K562 (cell line): Measurements from ENCODE around the gene NCKIPSD. TPM values are rescaled to one million over a fixed set of nuclear protein-coding genes. Genes with fewer than 3 reads are reported as not detected.

Experiments
- ATAC-seq: fragments of 200-7000 bp; cut with Tn5 transposase; 3 replicates; pipeline ENCODE4 v1.9.1; 2020; ENCODE audit warnings: moderate library complexity
- BruUV-seq: library from RNA; stranded (reverse); fragments of 400-500 nt; replicated peaks from 2 replicates; lab custom pipeline; 2021; lab: Mats Ljungman, UMichigan
- CTCF ChIA-PET: fragments of 300-600 bp; formaldehyde crosslinking; extraction: SDS; loops from one replicate; lab custom pipeline; 2021; ENCODE audit warnings: low intra/inter-chr PET ratio; lab: Yijun Ruan, JAX
- POLR2A ChIA-PET: fragments of 300-600, 350-650 bp; sonication (Branson Sonifier 250); formaldehyde crosslinking; extraction: SDS; loops from one replicate; lab custom pipeline; 2021; ENCODE audit warnings: antibody characterized with exemption, inconsistent platforms; lab: Yijun Ruan, JAX
- DNase-seq, 4 experiments: peaks; one replicate each; pipeline versions ENCODE4 v3.0.0 to v3.0.0-alpha.2; 2011 to 2018; ENCODE audit warnings: low spot score in 3 of 4, mixed read lengths in 3 of 4; ENCODE audit errors: extremely low read depth in 1 of 4
- FAIRE-seq: peaks from 2 replicates; lab custom pipeline; 2011; peaks lifted over from hg19 to GRCh38; lab: Jason Lieb, UNC
- H2AFZ ChIP-seq: 2 replicates; pipeline ENCODE4 v1.6.0; 2011; ENCODE audit warnings: low read depth, low read length, control low read depth, inconsistent platforms
- H3K27ac ChIP-seq: fragments of 200-600 bp; 3 replicates; pipeline ENCODE4 v1.8.0; 2011; ENCODE audit warnings: low read depth, mild to moderate bottlenecking, control low read depth, inconsistent platforms, low read length, moderate library complexity, mixed read lengths; ENCODE audit errors: extremely low read depth
- H3K27me3 ChIP-seq, 2 experiments: fragments of 300-600 bp in 1 of 2; 2 replicates in 1 of 2; 3 replicates in 1 of 2; pipeline versions ENCODE4 v1.6.0 to v1.8.0; 2011; ENCODE audit warnings: inconsistent platforms in 2 of 2, low read length in 2 of 2, mild to moderate bottlenecking in 1 of 2, mixed read lengths in 1 of 2, moderate library complexity in 1 of 2; ENCODE audit not compliant: control insufficient read depth in 2 of 2, insufficient read depth in 2 of 2
- H3K36me3 ChIP-seq: fragments of 300-600 bp; 3 replicates; pipeline ENCODE4 v1.8.0; 2011; ENCODE audit warnings: mild to moderate bottlenecking, low read length, inconsistent platforms; ENCODE audit not compliant: control insufficient read depth, insufficient read depth
- H3K4me1 ChIP-seq, 2 experiments: fragments of 200-600 bp in 1 of 2; replicated peaks in 1 of 2; 2 replicates in 1 of 2; 3 replicates in 1 of 2; pipeline versions ENCODE4 v1.5.1 to v1.8.0; 2011; ENCODE audit warnings: inconsistent platforms in 2 of 2, low read length in 2 of 2, mild to moderate bottlenecking in 1 of 2, mixed read lengths in 1 of 2, moderate library complexity in 1 of 2; ENCODE audit not compliant: control insufficient read depth in 2 of 2, insufficient read depth in 2 of 2
- H3K4me2 ChIP-seq: 2 replicates; pipeline ENCODE4 v1.6.1; 2011; ENCODE audit warnings: low read length, control low read depth, inconsistent platforms, mixed read lengths; ENCODE audit not compliant: insufficient read depth
- H3K4me3 ChIP-seq: fragments of 200-600 bp; sonication (generic), shearing (Covaris generic); 2 replicates; pipeline ENCODE4 v1.5.1; 2016; ENCODE audit warnings: control low read depth, inconsistent platforms
- H3K79me2 ChIP-seq: fragments of 200-600 bp; 3 replicates; pipeline ENCODE4 v1.8.0; 2011; ENCODE audit warnings: low read length, inconsistent platforms; ENCODE audit not compliant: control insufficient read depth, insufficient read depth
- H3K9ac ChIP-seq, 2 experiments: 2 replicates each; pipeline versions ENCODE4 v1.6.0 to v1.6.1; 2011; ENCODE audit warnings: low read depth in 2 of 2, low read length in 2 of 2, control low read depth in 1 of 2, inconsistent platforms in 1 of 2, mild to moderate bottlenecking in 1 of 2, mixed read lengths in 1 of 2; ENCODE audit not compliant: insufficient read depth in 1 of 2
- H3K9me1 ChIP-seq: one replicate; pipeline ENCODE4 v1.6.0; 2011; ENCODE audit warnings: inconsistent platforms, mild to moderate bottlenecking, low read length, moderate library complexity; ENCODE audit not compliant: control insufficient read depth, insufficient read depth
- H3K9me3 ChIP-seq: replicated peaks from 2 replicates; pipeline ENCODE4 v1.5.1; 2011; ENCODE audit warnings: low read depth, low read length, inconsistent platforms; ENCODE audit not compliant: control insufficient read depth, insufficient read depth
- H4K20me1 ChIP-seq: replicated peaks from 2 replicates; pipeline ENCODE4 v1.6.1; 2011; ENCODE audit warnings: low read length, inconsistent platforms, mixed read lengths; ENCODE audit not compliant: control insufficient read depth, insufficient read depth
- ATF3 ChIP-seq, 2 experiments: fragments of 450-650 bp in 1 of 2; sonication (generic) in 1 of 2; formaldehyde crosslinking in 1 of 2; IDR thresholded peaks in 1 of 2; conservative IDR thresholded peaks in 1 of 2; 2 replicates each; pipeline versions ENCODE4 v1.6.1 to v1.8.1; 2016 to 2023; ENCODE audit warnings: mild to moderate bottlenecking in 2 of 2, moderate library complexity in 2 of 2, inconsistent platforms in 1 of 2, missing genetic modification reagents in 1 of 2
- CHD1 ChIP-seq: fragments of 200-600 bp; sonication (generic); IDR thresholded peaks from one replicate; pipeline ENCODE4 v1.6.1; 2012; ENCODE audit warnings: mild to moderate bottlenecking, moderate library complexity, low read length, inconsistent platforms
- FOXJ3 ChIP-seq: sonication (generic); formaldehyde crosslinking; IDR thresholded peaks from 2 replicates; pipeline ENCODE4 v1.4.0; 2020; ENCODE audit warnings: mild to moderate bottlenecking, missing genetic modification reagents
- KAT7 ChIP-seq: sonication (generic); formaldehyde crosslinking; IDR thresholded peaks from 2 replicates; pipeline ENCODE4 v1.8.0; 2022; ENCODE audit warnings: missing genetic modification reagents, mild to moderate bottlenecking, borderline replicate concordance
- KDM1A ChIP-seq, 2 experiments: fragments of 450-650 bp; IDR thresholded peaks; 2 replicates each; pipeline ENCODE4 v1.6.1; 2016; ENCODE audit warnings: mild to moderate bottlenecking in 2 of 2
- KDM5B ChIP-seq: fragments of 200-600 bp; sonication (generic); IDR thresholded peaks from 2 replicates; pipeline ENCODE4 v1.6.1; 2012; ENCODE audit warnings: low read depth, mild to moderate bottlenecking, moderate library complexity, low read length, control low read depth, inconsistent platforms; ENCODE audit not compliant: insufficient replicate concordance
- NRF1 ChIP-seq, 2 experiments: fragments of 450-650 bp; IDR thresholded peaks in 1 of 2; conservative IDR thresholded peaks in 1 of 2; 2 replicates each; pipeline ENCODE4 v1.6.1; 2014; ENCODE audit warnings: mild to moderate bottlenecking in 2 of 2
- PCBP1 ChIP-seq: fragments of 200-400 bp; formaldehyde crosslinking; IDR thresholded peaks from 2 replicates; pipeline ENCODE4 v1.6.1; 2018; ENCODE audit warnings: mild to moderate bottlenecking, low read depth, low read length; ENCODE audit not compliant: poor library complexity, severe bottlenecking
- POLR2A ChIP-seq: fragments of 450-650 bp; conservative IDR thresholded peaks from 2 replicates; pipeline ENCODE4 v1.6.1; 2016
- TAF9B ChIP-seq: fragments of 450-650 bp; IDR thresholded peaks from 2 replicates; pipeline ENCODE4 v1.6.1; 2018; ENCODE audit warnings: mild to moderate bottlenecking; ENCODE audit not compliant: partially characterized antibody
- ZBTB12 ChIP-seq: fragments of 250-450 bp; sonication (Bioruptor Pico); IDR thresholded peaks from 2 replicates; pipeline ENCODE4 v1.4.0; 2020
- ZBTB7A ChIP-seq: IDR thresholded peaks from 2 replicates; pipeline ENCODE4 v1.6.1; 2011; ENCODE audit warnings: low read depth, mild to moderate bottlenecking, low read length, moderate library complexity, borderline replicate concordance; ENCODE audit not compliant: control insufficient read depth
- ZFP91 ChIP-seq: sonication (generic); formaldehyde crosslinking; IDR thresholded peaks from 2 replicates; pipeline ENCODE4 v1.8.0; 2022; ENCODE audit warnings: mild to moderate bottlenecking, missing genetic modification reagents
- WGBS: fragments of 100-300 bp; shearing (Covaris generic); methylation state at CpG from one replicate; pipeline ENCODE4 v1.1.6; 2016; ENCODE audit warnings: low coverage, mixed read lengths; ENCODE audit not compliant: insufficient coverage; ENCODE audit errors: missing lambda C conversion rate; 5-methylcytosine and 5-hydroxymethylcytosine counted together
- in situ Hi-C: fragments of 300-500 bp; cut with MboI; formaldehyde crosslinking; loops from 4 replicates; pipeline ENCODE4 v1.15.0; 2018; ENCODE audit warnings: inconsistent platforms, mixed read lengths
- intact Hi-C: fragments of 100-400 bp; cut with micrococcal nuclease; formaldehyde crosslinking; loops from 2 replicates; pipeline ENCODE4 v1.14.2; 2022
- polyA plus RNA-seq, 8 experiments: library from polyadenylated mRNA; depleted of rRNA in 4 of 8; stranded (reverse) in 5 of 8; unstranded in 3 of 8; fragments of >200 nt; fragmentation: Nextera tagmentation in 2 of 8; fragmentation: Illumina TruSeq in 1 of 8; extraction: Ambion mirVana in 2 of 8; extraction: Trizol in 1 of 8; gene quantifications; 2 replicates each; pipeline versions ENCODE4 v1.2.1 to v1.2.3, GENCODE V29; 2011 to 2014; ENCODE audit warnings: inconsistent platforms in 1 of 8, missing spikeins in 1 of 8
- total RNA-seq, 7 experiments: library from RNA; depleted of rRNA in 6 of 7; stranded (reverse); fragments of >200 nt in 6 of 7; fragmentation: Illumina TruSeq in 2 of 7; extraction: Trizol in 2 of 7; gene quantifications; 2 replicates each; pipeline versions ENCODE4 v1.2.1 to v1.2.3, GENCODE V29; 2011 to 2021; ENCODE audit warnings: low replicate concordance in 1 of 7

The NCKIPSD gene
- total and polyA plus RNA-seq, 9 of the 15 experiments (the other 6 are each of a cell fraction or from before 2014, with no cell fraction given) = 0.49 to 24.4 (median 12.3) TPM

GRCh38 chr3:48634661-48635221, 51.0 kb downstream of the NCKIPSD start:
- ChIA-PET POLR2A (interaction anchor here (0.6 to 3.0 kb wide), 13 partner anchors 11 to 485 kb away, joined by 3 to 23 read pairs (median 5); no protein-coding TSS in a partner anchor), CTCF (interaction anchor here (0.7 kb wide), 1 partner anchor 50 kb away, joined by 3 read pairs; no protein-coding TSS in a partner anchor)
- H3K9me1 ChIP-seq = peaks cover 4% of the 10 kb centered on the region
- H3K9ac ChIP-seq = peak overlapping the region; percentile 70 to 95
- H3K4me2 ChIP-seq = peak overlapping the region; percentile 81
- H3K4me3 ChIP-seq = peak overlapping the region; percentile 91
- H3K4me1 ChIP-seq = peaks cover 6 to 37% of the 10 kb centered on the region in 2 experiments; a peak in 4 of 5 replicates
- H3K9me3 ChIP-seq = no peaks in the 10 kb centered on the region
- peak; percentile 85 for FAIRE-seq
- BruUV-seq = TSS peak; percentile 53
- peak overlapping the region; percentile 53 for H3K27ac ChIP-seq
- H4K20me1 ChIP-seq = no peaks in the 10 kb centered on the region
- in situ Hi-C loops = no loop called here
- H2AFZ ChIP-seq = peak overlapping the region; percentile 64
- peak; percentile 80 to 86 (median 82) for DNase-seq
- intact Hi-C loops = loop anchor here (5.0 kb wide), 1 partner anchor 77 kb away; the partner anchor contains the start of gene PFKFB4
- peaks cover 11% of the 10 kb centered on the region for H3K79me2 ChIP-seq
- peak; percentile 80 for ATAC-seq
- H3K27me3 ChIP-seq = no peaks in the 10 kb centered on the region
- peaks cover 37% of the 10 kb centered on the region; the same call in 1 of the 3 replicates for H3K36me3 ChIP-seq
- WGBS = 15% methylated on average over 4 of the region's 30 CpGs
- TF ChIP-seq KDM5B (peak; percentile 6), KAT7 (CRISPR knock-in tag) (no peak), ZBTB12 (CRISPR knock-in tag) (no peak), NRF1 (conservative IDR thresholded peaks at IDR 0.05 in 1 of 2, IDR thresholded peaks at IDR 0.05 in 1 of 2) (no peak), ZBTB7A (peak; percentile 51; the same call in 1 of the 2 replicates), POLR2A (no peak), ZFP91 (CRISPR knock-in tag) (0 out of 2 replicates have a peak, but pooled peaks have one; percentile 35), ATF3 (IDR thresholded peaks at IDR 0.05) (peak; percentile 44; the same call in 1 of the 2 replicates), ATF3 (CRISPR knock-in tag; conservative IDR thresholded peaks at IDR 0.05) (no peak), KDM1A (IDR thresholded peaks at IDR 0.05) (no peak), TAF9B (no peak), PCBP1 (peak; percentile 23), CHD1 (peak; percentile 45), FOXJ3 (no peak)
